ENCODE data around the gene PLCH1.

DNA sequence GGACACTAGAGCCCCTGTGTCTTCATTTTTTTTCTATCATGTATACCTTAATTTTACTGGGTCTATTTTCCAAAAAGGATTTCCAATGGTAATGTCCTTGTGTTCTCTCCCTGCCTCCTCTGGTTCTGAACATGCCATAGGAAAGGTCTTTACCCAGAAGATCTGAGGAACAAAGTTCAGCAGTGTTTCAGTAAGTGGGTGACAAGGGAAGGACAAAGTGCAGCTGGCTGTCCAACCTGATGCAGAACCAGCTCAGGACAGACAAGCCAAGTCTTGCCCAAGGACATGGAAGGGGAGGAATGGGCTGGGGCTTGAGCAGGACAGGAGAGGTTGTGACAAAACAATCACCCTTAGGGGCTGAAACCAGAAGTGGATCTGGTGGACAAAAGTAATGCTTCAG is 390.2 kb downstream of the PLCH1 start:
- TF ChIP-seq GABPB1 (CRISPR knock-in tag; IDR thresholded peaks at IDR 0.05) (no peak), JUN (CRISPR knock-in tag; IDR thresholded peaks at IDR 0.05) (no peak)
- TF ChIP-seq, protein P1, sequence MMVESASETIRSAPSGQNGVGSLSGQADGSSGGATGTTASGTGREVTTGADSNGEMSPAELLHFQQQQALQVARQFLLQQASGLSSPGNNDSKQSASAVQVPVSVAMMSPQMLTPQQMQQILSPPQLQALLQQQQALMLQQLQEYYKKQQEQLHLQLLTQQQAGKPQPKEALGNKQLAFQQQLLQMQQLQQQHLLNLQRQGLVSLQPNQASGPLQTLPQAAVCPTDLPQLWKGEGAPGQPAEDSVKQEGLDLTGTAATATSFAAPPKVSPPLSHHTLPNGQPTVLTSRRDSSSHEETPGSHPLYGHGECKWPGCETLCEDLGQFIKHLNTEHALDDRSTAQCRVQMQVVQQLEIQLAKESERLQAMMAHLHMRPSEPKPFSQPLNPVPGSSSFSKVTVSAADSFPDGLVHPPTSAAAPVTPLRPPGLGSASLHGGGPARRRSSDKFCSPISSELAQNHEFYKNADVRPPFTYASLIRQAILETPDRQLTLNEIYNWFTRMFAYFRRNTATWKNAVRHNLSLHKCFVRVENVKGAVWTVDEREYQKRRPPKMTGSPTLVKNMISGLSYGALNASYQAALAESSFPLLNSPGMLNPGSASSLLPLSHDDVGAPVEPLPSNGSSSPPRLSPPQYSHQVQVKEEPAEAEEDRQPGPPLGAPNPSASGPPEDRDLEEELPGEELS (CRISPR knock-in tag; IDR thresholded peaks at IDR 0.05), result no peak
